A375 (cell line): Measurements from ENCODE around the gene IL10RB. TPM values are rescaled to one million over a fixed set of nuclear protein-coding genes. Genes with fewer than 3 reads are reported as not detected.

ENCODE experiments used
- total RNA-seq: library from RNA; depleted of rRNA; stranded (reverse); fragments of >200 nt; shearing (Covaris generic); gene quantifications from 2 replicates; pipeline ENCODE4 v1.2.3, GENCODE V29; 2014; rRNA removed

IL10RB gene
- total RNA-seq: 23.2 and 24.5 TPM in 2 replicates

DNA sequence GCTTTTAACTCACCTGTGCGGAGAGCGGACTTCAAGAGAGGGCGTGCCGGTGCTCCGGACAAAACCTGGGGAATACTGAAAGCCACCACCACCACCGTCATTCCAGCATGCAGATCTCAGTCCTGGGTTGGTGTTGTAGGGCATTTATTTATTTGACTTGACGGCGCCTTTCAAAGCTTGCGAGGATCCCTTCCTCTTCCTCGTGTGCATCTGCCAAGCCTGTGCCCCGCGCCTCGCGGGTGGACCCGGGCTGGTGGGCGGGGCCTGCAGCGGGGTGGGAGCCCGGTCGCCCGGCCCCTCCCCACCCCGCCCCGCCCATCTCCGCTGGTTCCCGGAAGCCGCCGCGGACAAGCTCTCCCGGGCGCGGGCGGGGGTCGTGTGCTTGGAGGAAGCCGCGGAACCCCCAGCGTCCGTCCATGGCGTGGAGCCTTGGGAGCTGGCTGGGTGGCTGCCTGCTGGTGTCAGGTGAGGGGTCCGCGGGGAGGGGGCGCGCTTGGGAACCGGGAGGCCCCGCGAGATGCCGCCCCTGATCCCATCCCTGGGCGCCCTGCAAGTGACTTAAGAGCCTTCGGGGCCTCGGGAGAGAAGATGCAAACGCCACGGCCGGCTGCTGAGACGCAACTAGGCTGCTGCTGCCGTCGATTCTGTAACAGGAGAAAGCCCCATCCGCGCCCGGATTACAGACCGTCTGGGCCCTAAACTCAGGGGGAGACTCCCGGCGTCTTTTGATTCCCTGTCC lies at the start of gene IL10RB:
Gene IL10RB, plus strand, starts transcription at position 318 of the 739 bp plus-strand sequence. Its CDS starts 99 bp downstream, at position 417.

DNA sequence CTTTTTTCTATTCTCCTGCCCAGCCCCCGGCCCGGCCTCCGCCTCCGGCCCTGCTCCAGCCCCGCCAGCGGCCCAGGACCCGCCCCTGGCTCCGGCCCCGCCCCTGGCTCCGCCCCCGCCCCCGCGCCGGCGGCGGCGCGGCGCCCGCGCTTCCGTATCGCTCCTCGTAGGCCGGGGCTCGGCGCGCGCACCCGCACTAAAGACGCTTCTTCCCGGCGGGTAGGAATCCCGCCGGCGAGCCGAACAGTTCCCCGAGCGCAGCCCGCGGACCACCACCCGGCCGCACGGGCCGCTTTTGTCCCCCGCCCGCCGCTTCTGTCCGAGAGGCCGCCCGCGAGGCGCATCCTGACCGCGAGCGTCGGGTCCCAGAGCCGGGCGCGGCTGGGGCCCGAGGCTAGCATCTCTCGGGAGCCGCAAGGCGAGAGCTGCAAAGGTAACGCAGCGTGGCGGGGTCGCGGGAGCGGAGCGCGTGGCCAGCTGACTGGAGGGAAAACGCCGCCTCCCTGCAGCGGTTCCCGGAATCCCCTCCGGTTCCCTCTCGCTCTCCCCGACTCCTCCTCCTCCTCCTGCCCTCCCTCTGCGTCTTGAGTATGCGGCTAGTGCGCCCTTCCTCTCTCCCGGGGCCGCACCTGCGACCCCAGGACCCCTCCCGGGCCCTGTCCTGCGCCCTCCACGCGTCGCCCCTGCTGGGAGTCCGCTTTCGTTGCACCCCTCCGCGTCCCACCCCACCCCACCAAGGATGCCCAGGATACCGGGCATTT lies 36.2 kb upstream of the IL10RB start, which contains the start of gene IFNAR2:
Gene IFNAR2, plus strand, starts transcription at position 155 of the 761 bp plus-strand sequence. CDS start 11,985 bp downstream, outside the sequence.

DNA sequence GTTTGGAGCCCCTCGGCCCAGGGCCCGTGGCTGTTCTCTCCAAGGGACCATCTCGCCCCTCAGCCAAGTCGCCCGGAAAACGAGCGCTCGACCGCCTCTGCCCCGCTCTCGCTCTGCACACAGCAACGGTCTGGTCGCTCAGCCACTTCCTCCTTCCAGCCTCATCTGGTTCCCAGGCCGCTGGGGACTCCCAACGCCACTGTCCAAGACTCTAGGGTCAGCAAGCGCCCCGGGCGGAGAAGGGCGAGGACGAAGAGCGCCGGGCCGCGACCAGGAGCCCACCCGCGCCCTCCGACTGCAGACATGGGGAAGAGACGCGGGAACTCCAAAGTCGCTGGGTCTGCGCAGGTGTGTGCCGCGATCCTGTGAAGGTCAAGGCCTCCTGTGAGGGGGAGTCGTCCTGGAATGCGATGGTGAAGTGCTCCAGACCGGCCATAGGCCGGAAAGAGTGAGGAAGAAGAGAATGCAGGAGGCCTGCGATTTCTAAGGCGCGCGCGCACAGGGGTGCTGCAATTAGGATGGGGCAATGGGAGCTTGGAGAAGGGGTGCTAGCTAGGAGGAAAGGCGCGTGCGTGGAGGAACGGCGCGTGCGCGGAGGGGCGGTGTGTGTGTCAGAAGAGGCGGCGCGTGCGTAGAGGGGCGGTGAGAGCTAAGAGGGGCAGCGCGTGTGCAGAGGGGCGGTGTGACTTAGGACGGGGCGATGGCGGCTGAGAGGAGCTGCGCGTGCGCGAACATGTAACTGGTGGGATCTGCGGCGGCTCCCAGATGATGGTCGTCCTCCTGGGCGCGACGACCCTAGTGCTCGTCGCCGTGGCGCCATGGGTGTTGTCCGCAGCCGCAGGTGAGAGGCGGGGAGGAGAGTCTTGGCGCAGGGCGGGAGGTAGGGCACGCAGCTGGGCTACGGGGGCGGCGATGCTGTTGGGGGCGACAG lies 58.4 kb downstream of the IL10RB start, which contains the start of gene IFNAR1:
Gene IFNAR1, plus strand, starts transcription at position 680 of the 931 bp plus-strand sequence. Its CDS starts 86 bp downstream, at position 766.

Other genes with a start within 250 kb of the IL10RB start
- 3.8 and 4.4 TPM in 2 replicates for gene OLIG2, start 240.4 kb upstream of the IL10RB start, total RNA-seq
- 0.19 TPM in 1 of 2 replicates, not detected in the other for gene OLIG1, start 196.2 kb upstream of the IL10RB start, total RNA-seq
- 1.8 and 2.5 TPM in 2 replicates for gene IFNAR2, start 36.4 kb upstream of the IL10RB start, total RNA-seq
- gene IFNAR1, start 58.6 kb downstream of the IL10RB start, total RNA-seq: 11.8 and 19.2 TPM in 2 replicates
- gene IFNGR2, start 137.0 kb downstream of the IL10RB start, total RNA-seq: 37.4 and 39.2 TPM in 2 replicates
- 9.3 and 10.0 TPM in 2 replicates for gene TMEM50B, start 213.6 kb downstream of the IL10RB start, total RNA-seq
- gene DNAJC28, start 225.3 kb downstream of the IL10RB start, total RNA-seq: 0.11 and 0.37 TPM in 2 replicates